GM21723 (cell line): Measurements from ENCODE around the gene SPATA20.

Source experiments
- ATAC-seq: cut with Tn5 transposase; IDR thresholded peaks from one replicate; pipeline ENCODE4 v1.9.1; 2021; ENCODE audit warnings: mild to moderate bottlenecking, moderate library complexity; ENCODE audit not compliant: unreplicated experiment

The SPATA20 gene

DNA sequence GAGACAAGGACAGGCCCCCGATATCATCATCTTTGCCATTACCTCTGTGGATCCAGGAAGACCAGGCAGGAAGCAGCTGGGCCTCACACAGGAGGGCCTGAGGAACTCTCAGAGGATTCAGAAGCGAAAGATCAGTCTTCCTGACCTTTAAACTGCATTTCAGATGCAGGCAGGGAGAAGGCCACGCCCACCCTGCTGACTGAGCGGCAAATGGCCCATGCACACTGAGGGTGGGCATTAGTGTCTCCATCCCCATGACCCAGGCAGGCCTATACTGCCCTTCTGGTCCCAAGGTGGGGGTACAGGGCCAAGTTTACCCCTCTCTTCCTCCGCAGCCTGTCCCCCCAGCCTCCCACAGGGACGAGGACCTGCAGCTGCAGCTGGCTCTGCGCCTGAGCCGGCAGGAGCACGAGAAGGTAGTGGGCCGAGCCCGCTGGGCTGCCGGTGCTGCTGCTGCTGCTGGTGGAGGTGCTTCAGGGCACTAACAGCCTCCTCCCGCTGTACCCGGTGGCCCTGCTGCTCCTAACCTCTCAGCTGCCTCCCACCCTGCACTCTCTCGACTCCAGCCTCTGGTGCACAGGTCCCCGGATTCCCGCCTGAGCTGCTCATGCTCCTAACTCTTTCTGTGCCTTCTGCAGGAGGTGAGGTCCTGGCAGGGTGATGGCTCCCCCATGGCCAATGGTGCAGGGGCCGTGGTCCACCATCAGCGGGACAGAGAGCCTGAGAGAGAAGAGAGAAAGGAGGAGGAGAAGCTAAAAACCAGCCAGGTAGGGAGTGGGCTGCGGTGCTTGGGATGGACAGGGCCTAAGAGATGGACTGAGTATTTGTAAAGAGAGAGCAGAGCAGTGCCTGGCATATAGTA, 8.2 kb upstream of the SPATA20 start:
- no peak for ATAC-seq

DNA sequence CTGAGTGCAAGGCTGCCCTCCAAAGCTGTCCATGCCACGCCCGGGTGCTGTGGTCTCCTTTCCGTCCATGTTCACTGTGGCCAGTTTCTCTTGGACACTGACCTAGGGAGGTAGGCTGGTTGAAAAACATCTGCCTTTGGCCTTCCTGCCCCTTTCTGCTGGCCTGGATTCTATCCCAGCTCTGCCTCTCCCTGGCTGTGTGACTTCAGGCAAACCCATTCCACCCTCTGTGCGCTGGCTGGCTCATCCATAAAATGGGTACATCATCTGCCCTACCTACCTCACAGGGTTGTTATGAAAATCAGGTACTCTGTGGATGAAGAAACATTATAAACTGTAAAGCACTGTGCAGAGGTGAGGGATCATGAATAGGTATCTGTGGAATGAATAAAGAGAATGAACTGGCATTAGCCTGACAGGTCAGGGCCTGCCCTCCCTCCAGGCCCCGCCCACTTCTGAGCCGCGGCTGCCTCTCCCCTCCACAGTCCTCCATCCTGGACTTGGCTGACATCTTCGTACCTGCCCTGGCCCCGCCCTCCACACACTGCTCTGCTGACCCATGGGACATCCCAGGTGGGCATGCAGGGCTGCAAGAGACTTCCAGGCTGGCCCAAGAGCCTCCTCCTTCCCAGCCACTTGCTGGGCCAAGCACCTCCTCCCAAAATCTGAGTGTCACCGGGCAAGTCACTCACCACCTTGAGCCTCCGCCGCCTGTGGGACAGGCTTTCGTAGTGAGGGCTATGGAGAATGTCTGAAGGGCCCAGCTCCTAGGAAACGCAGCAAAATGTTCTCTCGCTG, 7.0 kb upstream of the SPATA20 start:
- no peak for ATAC-seq

DNA sequence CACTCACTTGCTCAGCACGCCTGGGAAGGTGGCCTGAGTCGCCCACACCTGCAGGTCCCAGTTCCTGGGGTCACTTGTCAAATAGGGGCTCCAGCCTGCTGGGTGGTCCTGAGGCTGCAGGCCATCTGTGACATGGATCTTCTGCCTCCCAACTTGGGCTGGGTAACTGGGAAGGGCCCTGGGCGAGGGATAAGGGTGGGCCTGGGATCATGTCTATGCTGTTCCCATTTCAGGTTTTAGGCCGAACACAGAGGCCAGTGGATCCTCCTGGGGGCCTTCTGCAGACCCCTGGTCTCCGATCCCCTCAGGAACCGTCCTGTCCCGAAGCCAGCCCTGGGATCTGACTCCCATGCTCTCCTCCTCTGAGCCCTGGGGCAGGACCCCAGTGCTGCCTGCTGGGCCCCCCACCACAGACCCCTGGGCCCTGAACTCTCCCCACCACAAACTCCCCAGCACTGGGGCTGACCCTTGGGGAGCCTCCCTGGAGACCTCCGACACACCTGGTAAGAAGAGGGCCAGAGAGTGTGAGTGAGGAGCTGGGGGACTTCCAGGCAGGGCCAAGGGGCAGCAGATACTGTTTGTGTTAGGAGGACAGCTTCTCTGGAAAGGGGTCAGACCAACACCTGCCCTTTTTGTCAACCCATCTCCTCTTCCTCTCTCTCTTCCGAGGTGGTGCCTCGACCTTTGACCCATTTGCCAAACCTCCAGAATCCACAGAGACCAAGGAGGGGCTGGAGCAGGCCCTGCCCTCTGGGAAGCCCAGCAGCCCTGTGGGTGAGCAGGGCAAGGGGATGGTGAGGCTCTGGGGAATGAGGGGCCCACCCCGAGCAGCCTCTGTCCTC, 6.2 kb upstream of the SPATA20 start:
- no peak for ATAC-seq

DNA sequence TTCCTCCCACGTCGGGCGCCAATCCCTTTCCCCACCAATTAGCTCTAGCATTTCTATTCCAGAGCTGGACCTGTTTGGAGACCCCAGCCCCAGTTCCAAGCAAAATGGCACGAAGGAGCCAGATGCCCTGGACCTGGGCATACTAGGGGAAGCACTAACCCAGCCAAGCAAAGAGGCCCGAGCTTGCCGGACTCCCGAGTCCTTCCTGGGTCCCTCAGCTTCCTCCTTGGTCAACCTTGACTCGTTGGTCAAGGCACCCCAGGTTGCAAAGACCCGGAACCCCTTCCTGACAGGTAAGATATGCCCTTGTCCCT, 5.6 kb upstream of the SPATA20 start:
- ATAC-seq: no peak

DNA sequence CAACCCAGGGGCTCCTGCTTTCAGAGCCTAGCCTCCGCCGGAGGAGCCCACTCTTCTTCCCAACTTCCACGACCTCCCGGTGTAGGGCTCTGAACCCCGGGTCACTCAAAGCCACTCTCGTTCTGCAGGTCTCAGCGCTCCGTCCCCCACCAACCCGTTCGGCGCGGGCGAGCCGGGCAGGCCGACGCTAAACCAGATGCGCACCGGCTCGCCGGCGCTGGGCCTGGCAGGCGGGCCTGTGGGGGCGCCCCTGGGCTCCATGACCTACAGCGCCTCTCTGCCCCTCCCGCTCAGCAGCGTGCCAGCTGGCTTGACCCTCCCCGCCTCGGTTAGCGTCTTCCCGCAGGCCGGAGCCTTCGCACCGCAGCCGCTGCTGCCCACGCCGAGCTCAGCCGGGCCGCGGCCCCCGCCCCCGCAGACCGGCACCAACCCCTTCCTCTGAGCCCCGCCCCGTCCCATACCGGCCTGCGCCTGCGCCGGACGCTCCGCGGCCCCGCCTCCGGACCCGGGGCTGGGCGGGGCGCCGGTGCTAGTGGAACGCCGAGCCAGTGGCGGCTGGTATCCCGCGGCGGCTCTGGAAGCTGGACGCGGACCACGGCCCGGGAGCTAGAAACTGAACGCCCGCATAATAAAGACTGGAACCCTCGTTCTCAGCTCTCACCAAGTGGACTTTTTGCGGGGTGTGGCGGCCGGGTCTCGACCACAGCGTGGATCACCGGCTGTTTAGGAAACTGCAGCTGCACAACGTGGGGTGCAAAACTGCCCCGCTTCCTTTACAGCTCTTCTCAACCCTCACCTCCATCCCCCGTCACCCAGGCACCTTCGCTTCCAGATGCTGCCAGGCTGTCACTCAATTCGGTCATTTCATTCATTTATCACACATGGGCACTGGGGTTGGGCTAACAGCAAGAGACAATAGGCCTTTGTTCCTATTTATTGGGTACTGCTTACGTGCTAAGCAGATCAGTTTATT, 5.0 kb upstream of the SPATA20 start:
- ATAC-seq: peak; percentile 71

DNA sequence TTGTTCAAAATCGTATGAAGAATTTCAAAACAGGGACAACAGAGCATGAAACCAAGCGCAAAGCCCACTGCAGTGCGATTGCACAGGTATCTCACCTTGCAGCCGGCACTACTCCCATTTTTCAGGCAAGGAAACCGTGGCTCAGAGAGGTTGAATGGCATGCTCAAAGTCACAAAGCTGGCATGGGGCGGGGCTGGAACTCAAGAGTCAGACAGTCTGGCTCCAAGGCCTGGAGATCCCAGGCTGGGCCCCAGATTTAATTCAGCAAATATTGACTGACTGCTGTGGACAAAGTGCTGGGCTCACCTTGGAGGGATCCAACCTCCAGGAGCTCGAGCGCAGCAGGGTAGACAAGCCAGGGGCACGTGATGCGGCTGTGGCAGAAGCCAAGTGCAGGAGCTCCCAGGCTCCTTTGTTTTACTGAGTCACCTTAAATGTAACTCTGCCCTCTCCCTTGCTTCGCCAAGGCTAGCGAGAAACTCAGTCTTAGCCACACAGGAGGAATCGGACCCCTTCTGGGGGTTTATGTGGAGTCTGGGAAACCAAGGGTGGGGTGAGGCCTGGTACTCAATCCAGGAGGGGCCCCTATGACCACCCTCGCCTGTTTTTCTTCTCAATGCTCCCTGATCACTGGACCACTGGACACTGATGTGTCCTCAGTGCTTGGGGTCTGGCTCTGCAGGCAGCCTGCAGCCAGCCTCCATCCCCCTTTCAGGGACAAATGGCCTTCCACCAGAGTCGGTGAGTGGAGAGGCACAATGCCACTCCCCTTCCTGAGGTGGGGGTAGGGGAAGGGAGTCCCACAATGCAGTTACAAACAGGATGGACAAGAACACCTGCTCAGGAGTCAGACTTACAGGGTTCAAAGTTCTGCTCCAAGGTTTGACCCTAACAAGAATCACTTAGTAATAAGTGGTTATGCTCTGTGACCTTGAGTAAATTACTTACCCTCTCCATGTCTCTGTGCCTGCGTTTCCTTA, 3.9 kb upstream of the SPATA20 start:
- ATAC-seq: no peak

DNA sequence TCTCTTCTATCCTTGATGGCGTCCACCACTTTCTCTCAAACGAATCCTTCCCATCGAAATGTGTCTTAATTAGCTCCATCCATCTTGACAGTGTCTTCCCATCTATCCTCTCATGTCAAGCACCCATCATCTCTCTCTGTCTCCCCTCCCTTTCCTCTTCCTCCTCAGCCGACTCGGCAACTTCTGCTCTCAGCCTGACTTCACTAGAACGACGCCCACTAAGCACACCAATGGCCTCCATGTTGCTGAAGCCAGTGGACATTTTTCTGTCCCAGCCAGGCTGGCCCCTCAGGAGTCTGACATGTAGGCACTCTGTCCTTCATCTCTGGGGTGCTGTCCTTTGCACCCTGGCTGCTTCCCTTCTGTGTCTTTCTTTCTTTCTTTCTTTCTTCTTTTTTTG, 2.5 kb upstream of the SPATA20 start:
- ATAC-seq: no peak

DNA sequence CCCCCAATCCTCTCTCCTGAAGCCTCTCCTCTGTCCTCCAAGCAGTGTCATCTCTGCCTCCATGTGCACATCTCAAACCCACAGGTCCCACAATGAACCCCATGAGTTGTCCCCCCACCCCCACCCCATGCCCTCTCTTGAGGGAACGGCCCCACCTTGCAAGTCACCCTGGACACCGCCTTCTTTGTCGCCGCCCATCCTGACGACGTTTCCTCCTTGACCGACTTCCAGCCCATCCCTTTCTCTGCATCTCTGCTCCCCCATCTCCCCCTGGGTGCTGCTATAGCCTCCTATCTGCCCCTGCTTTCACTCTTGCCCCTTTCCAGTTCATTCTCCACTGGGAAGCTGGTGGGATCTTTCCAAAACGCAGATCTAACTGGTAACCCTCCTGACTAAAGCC, 1.7 kb upstream of the SPATA20 start:
- ATAC-seq: no peak

DNA sequence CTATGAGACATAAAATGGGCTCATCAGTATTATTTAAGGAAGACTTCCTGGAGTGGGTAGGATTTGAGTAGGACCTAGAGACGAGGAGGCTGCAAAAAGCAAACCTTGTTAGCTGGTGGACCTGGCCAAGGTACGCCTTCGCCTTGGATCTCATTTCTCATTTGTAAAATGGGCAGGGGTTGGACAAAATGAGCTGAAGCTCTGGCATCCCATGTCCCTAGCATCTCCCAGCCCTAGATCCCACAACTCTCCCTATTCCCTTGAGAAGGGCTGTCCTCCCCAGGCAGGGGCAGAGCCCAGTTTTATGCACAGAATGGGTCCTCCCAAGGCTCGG, 306 bp upstream of the SPATA20 start:
- ATAC-seq: no peak

DNA sequence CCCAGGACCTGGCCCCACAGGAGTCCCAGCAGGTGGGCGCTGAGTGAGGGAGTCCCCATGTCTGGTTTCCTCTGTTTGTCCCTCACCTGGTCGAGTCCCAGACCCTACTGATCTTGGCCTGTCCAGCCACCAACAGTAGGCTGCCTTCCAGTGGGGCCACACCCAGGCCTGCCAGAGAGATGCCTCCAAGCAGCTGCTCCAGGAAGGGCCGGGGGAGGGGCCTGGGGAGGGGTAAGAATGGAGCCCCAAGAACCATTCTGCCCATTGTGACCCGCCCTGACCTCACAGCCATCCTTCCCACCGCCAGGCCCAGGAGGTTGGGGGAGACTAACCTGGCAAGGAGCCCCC, 736 bp downstream of the SPATA20 start:
- ATAC-seq: no peak

DNA sequence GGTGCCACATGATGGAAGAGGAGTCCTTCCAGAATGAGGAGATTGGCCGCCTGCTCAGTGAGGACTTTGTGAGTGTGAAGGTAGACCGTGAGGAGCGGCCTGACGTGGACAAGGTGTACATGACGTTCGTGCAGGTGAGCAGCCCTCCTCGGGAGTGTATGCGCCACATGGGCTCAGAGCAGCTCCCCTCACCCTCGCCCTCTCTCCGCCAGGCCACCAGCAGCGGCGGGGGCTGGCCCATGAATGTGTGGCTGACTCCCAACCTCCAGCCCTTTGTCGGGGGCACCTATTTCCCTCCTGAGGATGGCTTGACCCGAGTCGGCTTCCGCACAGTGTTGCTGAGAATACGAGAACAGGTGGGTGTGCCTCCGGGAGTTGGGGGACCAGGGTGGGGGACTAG, 1.9 kb downstream of the SPATA20 start:
- no peak for ATAC-seq

DNA sequence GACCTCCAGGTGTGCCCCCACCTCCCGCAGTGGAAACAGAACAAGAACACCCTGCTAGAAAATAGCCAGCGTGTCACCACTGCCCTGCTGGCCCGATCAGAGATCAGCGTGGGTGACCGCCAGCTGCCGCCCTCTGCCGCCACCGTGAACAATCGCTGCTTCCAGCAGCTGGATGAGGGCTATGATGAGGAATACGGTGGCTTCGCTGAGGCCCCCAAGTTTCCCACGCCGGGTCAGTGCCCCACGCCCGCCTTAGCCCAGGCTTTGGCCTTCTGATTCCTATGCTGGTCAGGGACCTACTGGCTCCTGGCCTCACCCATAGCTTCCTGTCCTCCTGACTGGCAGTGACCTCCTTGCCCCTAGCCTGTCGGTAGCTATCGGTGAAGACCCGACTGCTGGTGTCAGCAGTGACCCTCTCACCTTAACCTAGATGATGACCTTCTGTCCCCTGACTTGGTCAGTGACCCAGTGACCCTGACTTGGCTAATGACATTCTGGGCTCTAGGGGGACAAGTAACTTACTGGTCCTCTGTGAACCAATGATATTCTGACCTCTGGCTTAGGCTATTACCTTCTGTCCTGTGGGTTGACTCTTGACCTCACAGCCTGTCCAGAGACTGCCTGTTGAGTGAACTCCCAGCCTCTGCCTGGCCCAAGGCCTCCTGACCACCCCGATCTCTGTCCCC, 2.4 kb downstream of the SPATA20 start:
- no peak for ATAC-seq

DNA sequence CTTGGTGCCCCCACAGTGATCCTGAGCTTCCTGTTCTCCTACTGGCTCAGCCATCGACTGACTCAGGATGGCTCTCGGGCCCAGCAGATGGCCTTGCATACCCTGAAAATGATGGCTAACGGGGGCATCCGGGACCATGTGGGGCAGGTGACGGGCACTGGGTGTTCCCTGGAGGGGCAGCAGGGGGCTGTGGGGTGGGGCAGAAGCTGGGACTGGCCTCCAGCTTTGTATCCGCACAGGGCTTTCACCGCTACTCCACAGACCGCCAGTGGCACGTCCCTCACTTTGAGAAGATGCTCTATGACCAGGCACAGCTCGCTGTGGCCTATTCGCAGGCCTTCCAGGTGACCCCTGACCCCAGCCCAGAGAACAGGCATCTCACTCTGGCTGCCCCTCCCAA, 3.0 kb downstream of the SPATA20 start:
- ATAC-seq: no peak

DNA sequence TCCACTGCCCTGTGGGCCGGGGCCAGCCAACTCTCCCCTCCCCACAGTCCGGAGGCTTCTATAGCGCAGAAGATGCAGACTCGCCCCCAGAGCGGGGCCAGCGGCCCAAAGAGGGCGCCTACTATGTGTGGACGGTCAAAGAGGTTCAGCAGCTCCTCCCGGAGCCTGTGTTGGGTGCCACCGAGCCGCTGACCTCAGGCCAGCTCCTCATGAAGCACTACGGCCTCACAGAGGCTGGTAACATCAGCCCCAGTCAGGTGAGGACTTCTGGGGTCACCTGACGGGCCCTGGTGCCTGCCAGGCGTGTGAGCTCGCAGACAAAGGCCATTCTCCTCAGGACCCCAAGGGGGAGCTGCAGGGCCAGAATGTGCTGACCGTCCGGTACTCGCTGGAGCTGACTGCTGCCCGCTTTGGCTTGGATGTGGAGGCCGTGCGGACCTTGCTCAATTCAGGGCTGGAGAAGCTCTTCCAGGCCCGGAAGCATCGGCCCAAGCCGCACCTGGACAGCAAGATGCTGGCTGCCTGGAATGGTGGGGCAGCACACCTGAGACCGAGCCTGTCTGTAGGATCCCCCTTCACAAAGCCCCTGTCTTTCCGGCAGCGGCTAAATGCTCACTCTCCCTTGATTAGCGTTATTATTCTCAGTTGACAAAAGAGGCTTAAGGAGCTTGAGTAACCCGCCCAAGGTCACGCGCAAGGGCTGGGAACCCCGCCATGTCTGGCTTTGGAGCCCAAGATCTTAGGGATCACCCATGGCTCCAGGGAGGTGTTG, 3.9 kb downstream of the SPATA20 start:
- ATAC-seq: no peak

DNA sequence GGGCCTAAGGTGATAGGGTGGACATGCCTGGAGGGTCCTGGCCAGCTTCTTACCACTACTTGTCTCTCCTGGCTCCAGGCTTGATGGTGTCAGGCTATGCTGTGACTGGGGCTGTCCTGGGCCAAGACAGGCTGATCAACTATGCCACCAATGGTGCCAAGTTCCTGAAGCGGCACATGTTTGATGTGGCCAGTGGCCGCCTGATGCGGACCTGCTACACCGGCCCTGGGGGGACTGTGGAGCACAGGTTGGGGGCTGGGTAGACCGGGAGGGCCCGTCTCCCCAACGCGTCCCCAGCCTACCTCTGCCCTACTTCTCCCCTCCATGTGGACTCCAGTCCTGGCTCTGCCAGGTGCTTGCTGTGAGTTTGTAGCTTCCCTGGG, 4.5 kb downstream of the SPATA20 start:
- ATAC-seq: no peak

DNA sequence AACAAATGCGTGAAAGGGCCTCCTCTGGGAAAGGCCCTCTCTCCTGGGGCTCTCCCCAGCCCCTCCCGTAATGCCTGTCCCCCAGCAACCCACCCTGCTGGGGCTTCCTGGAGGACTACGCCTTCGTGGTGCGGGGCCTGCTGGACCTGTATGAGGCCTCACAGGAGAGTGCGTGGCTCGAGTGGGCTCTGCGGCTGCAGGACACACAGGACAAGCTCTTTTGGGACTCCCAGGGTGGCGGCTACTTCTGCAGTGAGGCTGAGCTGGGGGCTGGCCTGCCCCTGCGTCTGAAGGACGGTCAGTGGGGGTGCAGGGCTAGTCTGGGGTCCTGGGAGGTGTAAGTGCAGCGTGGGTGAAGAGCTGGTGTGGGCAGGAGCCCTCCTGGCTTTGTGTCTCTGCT, 4.9 kb downstream of the SPATA20 start:
- ATAC-seq: no peak

DNA sequence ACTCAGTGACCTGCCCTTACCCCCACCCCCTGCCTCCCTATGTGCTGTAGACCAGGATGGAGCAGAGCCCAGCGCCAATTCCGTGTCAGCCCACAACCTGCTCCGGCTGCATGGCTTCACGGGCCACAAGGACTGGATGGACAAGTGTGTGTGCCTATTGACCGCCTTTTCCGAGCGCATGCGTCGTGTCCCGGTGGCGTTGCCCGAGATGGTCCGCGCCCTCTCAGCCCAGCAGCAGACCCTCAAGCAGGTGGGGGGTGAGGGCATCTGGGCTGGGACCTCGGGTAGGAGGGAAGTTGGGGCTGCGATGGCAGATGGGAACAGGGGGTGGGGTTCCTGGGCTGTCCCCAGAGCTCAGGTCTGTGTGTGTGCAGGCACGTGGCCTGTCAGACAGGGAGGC, 7.2 kb downstream of the SPATA20 start:
- ATAC-seq: no peak

DNA sequence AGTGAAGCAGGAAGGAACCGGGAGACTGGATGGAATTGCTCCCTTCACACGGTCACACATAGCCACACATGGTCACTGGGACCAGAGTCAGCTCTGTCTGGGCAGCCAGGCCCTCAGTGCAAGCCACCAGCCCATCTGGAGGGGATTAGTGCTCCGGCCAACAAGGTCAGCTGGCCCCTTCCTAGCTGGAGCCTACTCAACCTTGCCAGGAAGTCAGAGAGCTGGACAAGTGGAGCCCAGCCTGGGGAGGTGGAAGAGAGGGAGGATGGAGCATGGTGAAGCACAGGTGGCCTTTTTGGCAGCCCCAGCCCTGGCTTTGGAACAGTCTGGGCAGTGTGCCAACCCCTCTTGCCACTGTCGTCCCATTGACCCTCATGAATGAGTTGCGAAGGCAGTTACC, 9.8 kb downstream of the SPATA20 start:
- no peak for ATAC-seq
